ENCODE measurements around the gene XG.
"Not testable (repeated sequence)": the region's sequence is repeated elsewhere in the genome, so short reads cannot be mapped to it uniquely, and the experiment has no call there.

XG gene

DNA sequence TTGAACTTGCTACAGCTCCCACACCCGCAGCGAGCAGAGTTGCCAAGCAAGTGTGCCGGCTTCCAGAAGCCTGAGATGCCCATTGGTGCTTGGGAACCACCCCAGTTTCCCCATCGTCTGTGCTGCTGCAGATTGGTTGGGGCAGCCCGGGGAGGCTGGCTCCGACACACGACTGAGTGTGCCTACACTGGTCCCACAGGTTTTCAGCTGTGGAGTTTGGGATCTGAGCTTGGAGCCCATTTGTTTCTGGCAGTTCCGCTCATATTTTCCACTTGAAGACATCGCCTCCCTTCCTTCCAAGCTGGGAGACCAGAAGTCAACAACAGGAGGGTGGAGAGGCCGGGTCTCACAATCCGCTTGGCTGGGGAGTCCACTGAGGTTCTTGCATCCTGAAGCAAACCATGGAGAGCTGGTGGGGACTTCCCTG, at the start of gene XG:
XG (plus strand) TSS at position 167 of the 427 bp plus-strand sequence; CDS start at position 402, 235 bp downstream.
- not testable (repeated sequence) for DNase-seq (ENCODE audit: low read depth)

GRCh38 chrX:2703991-2704369, 47.9 kb upstream of the XG start:
- DNase-seq (ENCODE audit: low read depth): no peak

- DNase-seq (ENCODE audit: low read depth): no peak
Measured at GRCh38 chrX:2705046-2705832, 46.6 kb upstream of the XG start.

- peak; percentile 48 for DNase-seq (ENCODE audit: low read depth)
Measured at GRCh38 chrX:2707334-2707760, 44.5 kb upstream of the XG start.

DNA sequence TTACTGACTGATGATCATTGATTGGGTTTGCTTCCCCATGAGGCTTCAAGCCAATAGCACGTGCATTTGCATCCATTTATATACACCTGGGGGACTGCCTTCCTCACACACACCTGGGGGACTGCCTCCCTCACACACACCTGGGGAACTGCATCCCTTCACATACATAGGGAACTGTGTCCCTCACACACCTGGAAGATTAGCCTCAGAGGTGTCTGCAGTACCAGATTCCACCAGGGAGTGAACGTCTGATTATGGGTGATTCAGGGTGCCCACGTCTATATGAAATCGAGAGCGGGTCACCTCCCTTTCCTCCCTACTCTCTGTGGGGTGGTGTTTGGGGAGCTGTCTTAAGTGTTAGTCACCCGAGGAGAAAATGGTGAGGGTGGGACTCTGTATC, 43.8 kb upstream of the XG start:
- no peak for DNase-seq (ENCODE audit: low read depth)

DNA sequence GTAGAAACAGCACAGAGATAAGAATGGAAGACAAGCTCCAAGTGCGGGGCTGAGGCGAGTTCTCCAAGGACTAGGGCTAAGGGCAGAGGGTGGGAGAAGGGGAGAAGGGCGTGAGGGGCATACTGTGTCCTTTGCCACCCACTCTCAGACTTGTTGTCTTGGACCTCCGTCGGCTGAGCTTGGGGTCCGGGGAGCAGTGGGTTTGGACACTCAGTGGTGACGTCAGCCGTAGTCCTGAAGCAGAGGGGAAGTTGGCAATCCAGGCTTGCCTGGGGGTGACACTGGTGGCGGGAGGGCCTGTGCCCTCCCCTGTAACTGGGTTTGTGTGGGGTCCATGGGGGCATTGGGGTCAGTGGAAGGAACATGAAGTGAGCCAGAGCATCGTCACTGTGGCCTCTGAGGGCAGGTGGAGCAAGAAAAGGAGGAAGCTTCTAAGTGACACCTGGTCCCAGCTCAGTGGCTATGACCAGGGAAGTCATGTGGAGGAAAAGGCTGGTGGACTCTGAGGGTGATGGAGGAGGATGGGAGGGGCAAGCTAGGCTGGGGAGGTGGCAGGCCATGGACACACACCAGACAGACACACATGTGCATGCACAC, 43.1 kb upstream of the XG start:
- DNase-seq (ENCODE audit: low read depth): no peak

DNA sequence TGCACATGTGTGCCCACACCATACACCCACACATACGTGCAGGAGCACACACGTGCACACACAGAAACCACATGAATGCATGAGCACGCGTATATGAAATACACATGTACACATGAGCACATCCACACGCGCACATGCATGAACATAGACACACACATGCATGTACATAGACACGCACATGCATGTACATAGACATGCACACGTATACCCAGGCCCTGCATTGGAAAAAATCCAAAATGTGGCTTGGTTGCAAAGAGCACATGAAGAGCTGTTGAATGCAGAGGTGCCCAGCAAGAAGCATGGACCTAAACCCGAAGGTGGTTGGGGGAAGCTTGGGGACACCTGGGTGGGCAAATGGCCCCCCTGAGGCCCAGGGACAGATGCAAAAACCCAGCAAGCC, 42.3 kb upstream of the XG start:
- no peak for DNase-seq (ENCODE audit: low read depth)

DNA sequence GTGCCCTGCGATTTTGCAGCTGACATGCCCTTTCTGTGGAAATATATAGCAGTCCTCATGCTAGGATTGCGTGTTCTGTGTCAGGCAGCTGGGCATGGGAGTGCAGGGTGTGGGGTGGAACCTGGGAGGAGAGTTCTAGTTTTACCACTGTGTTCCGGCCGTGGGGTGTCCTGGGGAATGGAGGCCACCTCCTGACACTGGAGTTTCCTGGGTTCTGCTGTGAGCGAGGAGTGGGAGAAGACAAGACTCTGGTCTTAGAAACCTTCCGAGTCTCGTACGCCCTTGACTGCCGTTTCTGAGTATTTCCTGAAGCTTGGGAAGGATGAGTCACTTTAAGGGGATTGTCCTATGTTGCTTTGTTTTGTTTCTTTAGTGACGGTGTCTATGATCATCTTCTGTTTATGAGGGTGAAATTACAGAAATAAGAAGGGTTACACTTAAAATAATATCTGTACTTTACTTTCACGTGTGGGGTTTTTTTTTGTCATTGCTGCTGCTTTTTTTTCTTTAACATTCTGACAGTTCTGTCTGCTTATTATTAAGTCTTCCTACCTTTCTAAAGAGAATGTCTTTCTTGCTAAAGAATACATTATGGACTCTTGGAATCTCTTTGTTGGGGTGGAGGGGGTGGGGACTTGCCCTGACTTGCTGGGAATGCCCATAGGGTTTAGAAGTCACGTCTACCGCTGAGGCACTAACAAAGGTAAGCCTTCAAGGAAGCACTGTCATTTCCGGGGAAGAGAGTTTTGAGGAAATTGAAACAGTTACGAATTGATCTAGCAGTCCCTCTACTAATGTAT, 41.6 kb upstream of the XG start:
- peak; percentile 5 for DNase-seq (ENCODE audit: low read depth)

GRCh38 chrX:2711441-2711840, 40.4 kb upstream of the XG start:
- DNase-seq (ENCODE audit: low read depth): no peak

GRCh38 chrX:2712428-2712827, 39.4 kb upstream of the XG start:
- no peak for DNase-seq (ENCODE audit: low read depth)

DNA sequence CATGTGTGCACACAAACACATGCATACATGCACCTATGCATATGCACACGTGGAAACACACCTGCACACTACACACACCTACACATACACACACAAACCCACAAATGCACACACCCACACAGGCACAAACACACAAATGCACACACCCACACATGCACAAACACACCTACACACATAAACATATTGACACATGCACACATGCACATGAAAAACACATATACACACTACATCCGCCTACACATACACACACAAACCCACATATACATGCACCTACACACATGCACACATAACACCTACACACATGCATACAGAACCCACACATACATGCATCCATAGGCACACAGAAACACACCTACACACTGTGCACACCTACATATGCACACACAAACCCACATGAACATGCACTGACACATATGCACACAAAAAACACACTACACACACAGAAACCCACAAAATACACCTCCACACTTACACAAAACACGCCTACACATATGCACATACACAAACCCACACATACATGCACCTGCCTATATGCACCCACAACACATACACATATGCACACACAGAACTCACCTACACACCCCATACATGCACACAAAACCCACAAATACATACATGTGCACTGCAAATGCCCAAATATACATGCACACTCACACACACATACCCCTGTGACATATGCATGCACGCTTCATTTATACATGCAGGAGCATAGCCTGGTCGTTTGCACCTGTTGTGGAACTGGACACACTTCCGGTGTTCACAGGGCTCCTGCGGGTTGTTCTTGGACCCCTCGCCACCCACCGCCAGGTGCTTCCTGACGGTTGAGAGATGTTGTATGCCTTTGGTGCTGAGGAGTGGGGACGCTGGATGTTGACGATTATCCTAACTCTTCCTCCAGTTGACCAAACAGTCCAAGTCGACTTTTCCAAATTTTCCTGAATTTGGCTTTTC, 38.7 kb upstream of the XG start:
- DNase-seq (ENCODE audit: low read depth): no peak

DNA sequence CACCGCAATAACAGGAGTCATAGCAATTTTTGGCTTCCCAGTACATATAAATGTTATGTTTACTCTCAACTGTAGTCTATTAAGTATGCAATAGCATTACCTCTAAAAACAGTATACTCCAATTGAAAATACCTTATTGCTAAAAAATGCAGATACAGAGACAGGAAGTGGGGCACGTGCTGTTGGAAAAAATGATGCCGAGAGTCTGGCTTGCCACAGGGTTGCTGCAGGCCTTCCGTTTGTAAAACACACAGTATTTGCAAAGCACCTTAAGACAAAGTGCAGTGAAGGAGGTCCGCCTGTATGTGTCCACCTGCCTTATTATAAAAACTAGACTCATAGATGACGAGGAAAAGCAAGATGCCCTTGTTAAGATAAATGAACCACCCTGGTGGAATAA, 37.3 kb upstream of the XG start:
- DNase-seq (ENCODE audit: low read depth): no peak

GRCh38 chrX:2715066-2715600, 36.7 kb upstream of the XG start:
- no peak for DNase-seq (ENCODE audit: low read depth)

- DNase-seq (ENCODE audit: low read depth): no peak
Measured at GRCh38 chrX:2717312-2717711, 34.5 kb upstream of the XG start.

- no peak for DNase-seq (ENCODE audit: low read depth)
Measured at GRCh38 chrX:2718821-2719220, 33.0 kb upstream of the XG start.

- no peak for DNase-seq (ENCODE audit: low read depth)
Measured at GRCh38 chrX:2719774-2720447, 31.9 kb upstream of the XG start.

- no peak for DNase-seq (ENCODE audit: low read depth)
Measured at GRCh38 chrX:2723286-2723879, 28.5 kb upstream of the XG start.

DNA sequence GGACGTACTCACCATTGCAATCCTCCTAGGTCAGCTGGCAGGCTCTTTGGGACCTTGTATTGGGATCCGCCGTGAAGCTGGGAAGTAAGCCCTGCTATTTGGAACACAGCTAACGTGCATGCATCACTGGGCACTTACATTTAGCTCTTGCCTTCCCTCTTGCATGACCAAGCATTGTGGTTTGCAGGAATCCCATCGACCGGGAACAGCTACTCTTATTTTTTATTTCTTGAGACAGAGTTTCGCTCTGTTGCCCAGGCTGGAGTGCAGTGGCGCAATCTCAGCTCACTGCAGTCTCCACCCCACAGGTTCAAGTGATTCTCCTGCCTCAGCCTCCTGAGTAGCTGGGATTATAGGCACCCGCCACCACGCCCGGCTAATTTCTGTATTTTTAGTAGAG, 24.6 kb upstream of the XG start:
- not testable (repeated sequence) for DNase-seq (ENCODE audit: low read depth)

DNA sequence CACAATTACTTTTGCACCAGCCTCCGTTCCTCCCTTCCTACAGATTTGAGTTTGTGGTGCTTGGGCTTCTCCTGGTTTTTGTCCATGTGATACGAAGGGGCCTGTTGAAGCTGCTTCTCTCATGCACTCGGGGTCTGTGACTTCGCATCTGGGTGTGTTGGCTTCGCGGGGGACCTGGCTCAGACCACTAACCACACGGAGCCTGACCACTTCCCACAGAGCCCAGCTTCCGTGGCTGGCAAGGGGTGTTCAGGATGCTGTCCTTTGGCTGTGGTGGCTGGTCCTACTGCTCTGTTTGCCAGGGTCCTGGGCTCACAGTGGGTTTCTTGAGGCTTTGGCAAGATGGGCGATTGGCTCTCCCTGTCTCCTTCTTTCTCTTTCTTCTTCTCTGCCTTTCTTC, 19.8 kb upstream of the XG start:
- DNase-seq (ENCODE audit: low read depth): no peak

GRCh38 chrX:2732649-2733048, 19.2 kb upstream of the XG start:
- no peak for DNase-seq (ENCODE audit: low read depth)

DNA sequence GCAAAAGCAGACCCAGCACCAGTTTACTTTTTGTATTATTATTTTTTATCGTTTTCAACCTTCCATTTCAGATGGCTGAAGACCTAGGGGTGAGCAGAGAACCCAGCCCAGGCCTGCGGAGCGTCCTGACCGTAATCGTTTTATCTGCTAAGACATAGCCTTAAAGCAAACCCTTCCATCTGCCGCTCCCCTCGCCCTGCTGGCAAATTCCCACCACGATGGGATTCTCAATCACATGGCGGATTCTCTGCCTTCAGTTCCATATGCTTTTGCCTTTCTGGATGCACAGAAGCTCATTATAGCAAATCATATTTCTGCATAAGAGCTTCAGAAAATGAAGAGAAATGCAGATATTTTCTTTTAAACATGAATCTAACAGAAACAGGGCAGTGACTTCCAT, 18.6 kb upstream of the XG start:
- no peak for DNase-seq (ENCODE audit: low read depth)

All from HS-27A (cell line).